Activated CD8-positive, alpha-beta memory T cell treated with anti-CD3 and anti-CD28 coated beads for 1 hour (primary cell): Measurements from ENCODE around the gene HTR7.
"Not testable (repeated sequence)": the region's sequence is repeated elsewhere in the genome, so short reads cannot be mapped to it uniquely, and the experiment has no call there.

ENCODE experiments used
- DNase-seq, 2 donors: peaks; one replicate each; pipeline ENCODE4 v3.0.0-alpha.2; 2020; ENCODE audit warnings: low read depth in 1 of 2; ENCODE audit errors: extremely low read depth in 1 of 2

HTR7 gene

DNA sequence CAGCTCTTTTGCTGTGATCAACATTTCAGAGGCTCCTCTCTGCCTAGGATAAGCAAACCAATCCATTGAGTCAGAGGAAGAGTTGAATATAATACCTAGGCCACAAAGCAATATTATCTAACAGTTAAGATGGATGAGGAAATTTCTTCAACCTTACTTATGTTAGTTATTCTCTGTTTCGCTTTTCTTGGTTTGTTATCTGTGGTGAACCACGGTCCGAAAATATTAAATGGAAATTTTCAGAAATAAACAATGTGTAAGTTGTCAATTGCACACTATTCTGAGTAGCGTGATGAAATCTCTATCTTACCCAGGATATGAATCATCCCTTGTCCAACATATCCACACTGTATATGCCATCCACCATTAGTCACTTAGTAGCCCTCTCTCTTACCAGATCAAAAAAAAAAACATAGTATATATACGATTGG, 1.5 kb upstream of the HTR7 start:
- no peak for DNase-seq

DNA sequence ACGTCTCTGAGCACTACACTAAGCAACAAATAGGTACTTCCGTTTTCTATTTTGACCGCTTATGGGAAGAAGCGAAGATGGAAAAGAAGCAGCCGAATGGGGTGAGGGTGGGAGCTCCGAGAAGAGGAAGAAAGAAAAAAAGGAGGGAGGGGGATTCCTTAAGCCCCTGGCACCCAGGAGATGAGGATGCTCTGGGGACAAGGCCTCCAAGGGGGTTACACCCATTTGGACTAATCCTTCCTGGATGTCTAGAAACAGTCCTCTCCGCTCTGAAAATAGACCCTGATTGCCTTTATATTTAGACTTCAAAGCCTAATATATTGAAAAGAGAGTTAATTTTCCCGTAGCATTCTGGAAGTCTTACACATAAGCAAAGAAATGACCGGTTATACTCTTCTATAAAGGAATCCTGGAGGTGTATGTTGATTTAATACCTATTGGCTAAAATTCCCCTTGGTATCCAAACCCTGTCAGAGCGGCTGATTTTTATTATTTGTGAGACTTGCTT, 676 bp upstream of the HTR7 start:
- no peak for DNase-seq

DNA sequence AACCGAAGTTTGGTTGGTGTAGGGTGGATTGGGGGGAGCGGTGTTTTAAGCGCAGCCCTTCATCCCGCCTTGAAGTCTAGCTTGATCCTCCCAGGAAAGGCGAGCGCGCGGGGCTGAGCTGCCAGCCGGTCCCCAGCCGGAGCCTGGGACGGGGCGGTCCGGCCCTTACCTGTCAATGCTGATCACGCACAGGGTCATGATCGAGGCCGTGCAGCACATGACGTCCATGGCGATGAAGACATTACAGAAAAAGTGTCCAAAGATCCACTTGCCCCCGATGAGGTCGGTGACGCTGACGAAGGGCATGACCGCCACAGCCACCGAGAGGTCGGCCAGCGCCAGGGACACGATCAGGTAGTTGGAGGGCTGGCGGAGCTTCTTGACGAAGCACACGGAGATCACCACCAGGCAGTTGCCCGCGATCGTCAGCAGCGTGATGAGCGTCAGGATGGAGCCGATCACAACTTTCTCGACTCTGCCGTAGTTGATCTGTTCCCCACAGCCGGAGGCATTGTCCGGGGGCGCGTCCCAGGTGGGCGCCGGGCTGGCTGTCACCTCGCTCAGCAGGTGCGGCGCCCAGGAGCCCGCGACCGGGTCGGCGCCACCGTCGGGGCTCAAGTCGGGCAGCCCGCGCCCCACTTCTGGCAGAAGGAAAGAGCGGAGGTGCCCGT, 740 bp downstream of the HTR7 start:
- DNase-seq, result no peak

DNA sequence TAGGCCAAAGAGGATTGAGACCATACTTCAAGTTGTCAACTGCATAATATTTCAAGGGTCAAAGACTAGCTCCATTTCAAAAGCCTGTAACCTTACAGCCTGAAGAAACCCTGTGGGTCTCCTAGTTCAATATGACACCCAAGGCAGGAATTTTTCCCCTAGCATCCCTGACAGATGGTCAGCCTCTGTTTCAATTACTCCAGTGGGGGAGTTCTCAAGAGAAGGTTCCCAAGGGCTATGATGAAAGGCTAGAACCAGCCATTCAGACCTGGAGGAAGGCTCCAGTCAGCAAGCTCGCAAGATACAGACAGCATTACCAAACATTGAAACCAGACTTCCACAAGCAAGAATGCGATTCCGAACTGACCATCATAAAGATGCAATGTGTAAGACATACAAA, 1.6 kb downstream of the HTR7 start:
- no peak for DNase-seq

DNA sequence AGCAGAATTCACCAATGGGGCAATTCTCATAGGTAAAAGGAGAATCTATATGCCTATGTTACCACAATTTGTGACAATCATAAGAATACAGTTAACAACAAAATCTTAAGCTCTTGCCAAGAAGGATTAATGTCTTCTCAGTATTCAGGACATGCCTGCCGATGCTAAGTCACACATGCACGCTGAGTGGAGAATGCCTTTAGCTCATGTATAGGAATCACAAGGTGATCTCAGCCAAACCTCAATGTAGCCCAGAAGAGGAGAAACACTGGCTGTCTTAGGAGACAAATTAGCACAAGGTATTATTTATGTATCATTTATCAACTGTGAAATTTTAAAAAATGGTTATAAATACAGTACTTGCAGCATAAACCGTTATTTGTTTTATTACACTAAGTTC, 2.7 kb downstream of the HTR7 start:
- no peak for DNase-seq

DNA sequence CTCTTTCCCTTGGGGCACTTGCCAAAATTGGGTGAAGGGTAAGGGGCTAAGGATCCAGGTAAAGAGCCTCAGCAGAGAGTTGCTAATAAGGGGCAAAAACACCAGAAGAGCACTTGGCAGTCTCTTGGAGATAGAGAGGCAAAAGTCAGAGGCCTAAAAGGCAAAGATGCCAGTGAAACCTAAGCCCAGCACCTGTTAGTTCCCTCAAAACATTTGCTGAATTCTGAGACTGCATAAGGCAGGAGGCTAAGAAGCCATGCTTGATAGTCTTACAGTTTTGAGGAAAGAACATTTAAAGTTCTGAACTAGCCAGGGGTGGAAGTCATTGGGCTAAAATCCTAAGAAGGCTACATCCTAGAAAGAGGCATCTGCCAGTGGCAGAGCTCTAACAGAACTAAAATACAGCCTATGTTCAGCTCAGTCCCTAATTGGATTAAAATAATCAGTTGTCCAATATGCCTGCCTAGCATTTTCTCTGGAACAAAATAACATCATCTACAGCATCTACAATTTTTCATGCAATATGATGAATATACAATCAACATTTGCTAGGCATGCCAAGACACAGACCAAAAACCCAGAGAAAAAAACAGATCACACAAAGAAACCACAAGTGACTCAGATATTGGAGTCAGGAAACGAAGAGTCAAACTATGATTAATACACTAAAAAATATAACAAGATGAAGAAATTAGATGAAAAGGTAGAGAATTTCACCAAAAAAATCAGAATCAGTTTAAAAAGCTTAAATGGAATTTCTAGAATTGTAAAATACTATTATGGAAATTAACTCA, 7.7 kb downstream of the HTR7 start:
- DNase-seq, result no peak

DNA sequence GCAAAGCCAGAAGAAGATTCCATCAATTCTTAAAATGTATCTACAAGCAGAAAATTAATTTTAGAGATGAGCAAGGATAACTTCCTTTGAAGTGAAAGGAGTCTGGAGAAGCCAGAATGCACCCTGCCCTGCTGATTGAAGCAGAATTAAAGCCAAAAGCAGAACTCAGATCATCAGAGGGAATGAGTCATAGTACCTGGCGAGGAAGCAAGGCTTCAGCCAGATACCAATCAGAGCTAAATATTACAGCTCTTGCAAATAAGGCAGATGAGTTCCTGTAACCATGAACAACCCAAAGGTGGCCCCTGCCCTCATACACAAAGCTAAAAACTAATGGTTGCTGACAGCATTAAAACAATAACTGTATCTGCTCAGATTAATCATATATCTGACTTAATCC, 10.4 kb downstream of the HTR7 start:
- DNase-seq, result no peak

DNA sequence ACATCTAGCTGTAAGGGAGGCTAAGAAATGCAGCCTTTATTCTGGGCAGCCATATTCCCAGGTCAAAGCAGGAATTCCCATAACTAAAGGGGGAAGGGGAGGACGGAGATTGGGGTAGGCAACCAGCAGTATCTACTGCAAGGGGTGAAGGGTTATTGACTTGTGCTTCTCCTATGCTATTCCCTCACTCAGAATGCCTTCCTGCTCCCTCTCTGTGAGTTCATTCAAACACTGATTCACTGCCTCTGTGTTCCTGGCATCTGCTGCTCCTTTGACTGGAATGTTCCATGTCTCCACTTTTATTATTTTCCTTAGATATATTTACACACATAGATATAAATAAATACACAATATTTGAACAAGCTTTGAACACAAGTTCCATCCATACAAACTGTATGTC, 11.1 kb downstream of the HTR7 start:
- DNase-seq, result no peak

DNA sequence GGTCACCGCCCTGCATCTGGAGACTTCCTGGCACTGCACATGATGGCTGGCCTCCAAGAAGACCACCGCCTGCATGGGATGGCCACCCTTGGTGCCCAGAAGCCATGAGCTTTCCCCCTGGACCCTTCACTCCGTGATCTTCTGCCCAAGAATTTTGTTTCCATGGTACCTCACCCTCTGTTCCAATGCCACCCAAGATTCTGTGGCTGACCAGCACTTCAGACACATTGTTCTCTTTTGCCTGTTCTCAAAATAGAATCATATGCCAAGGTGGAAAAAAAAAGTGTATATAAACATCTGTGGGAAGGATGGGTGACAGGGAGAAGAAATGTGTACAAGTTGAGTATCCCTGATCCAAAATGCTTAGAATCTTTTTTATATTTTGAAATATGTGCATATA, 12.1 kb downstream of the HTR7 start:
- DNase-seq, result no peak

DNA sequence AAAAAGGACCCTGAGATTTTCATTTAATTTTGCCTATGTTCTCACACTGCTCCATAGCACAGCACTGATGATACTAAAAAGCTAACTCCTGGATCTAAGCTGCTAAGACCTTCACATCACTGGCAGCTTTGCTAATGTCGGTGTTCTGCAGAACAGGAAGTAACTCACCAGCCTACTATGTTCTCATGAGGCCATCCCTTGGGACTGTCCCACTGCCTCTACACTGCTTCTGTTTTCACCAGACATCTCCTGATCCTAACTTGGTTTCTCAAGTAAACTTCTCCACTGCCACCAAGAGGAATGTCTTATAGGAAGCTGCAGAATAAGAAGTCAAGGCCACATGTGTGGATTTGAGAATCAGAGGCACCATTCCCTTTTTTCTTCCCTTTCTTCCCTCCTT, 15.1 kb downstream of the HTR7 start:
- no peak for DNase-seq

DNA sequence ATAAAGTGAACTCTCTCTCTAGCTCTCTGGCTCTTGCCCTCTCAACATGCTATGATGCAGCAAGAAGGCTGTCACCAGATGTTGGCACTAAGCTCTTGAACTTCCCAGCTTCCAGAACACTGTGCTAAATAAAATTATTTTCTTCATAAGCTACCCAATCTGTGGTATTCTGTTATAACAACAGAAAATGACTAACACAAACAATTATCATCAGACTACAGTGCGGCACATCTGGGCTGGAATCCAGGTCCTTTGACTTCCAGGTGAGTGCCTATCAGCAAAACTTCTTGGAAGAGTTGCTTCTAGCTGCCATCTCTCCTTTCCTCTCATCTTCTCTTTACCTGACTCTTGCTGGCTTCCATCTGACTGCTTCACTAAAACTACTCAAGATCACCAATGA, 20.4 kb downstream of the HTR7 start:
- no peak for DNase-seq

DNA sequence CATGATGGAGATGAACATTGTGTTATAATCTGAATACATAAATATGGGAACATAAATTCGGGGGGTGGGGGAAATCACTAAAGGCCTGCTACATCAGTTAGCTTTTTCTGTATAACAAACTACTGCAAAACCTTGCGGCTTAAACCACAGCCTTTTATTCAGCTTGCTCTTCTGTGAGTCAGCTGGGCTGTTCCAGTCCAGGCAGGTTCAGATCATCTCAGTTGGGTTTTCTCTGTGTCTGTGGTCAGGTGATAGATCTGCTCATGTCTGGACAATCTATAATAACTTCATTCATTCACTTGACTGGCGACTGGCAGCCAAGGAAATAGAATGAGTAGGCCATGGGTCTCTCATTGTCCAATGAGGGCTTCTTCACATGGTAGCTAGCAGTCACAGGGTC, 23.5 kb downstream of the HTR7 start:
- DNase-seq, result no peak

DNA sequence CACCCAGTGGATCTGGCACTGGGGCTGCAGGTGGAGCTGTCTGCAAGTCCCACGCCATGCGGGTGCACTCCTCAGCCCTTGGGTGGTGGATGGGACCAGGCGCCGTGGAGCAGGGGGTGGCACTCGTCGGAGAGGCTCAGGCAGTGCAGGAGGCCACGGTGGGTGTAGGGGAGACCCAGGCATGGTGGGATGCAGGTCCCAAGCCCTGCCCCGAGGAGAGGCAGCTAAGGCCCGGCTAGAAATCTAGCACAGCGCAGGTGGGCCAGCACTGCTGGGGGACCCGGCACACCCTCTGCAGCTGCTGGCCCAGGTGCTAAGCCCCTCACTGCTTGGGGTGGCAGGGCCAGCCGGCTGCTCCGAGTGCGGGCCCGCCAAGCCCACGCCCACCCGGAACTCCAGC, 25.7 kb downstream of the HTR7 start:
- no peak for DNase-seq

DNA sequence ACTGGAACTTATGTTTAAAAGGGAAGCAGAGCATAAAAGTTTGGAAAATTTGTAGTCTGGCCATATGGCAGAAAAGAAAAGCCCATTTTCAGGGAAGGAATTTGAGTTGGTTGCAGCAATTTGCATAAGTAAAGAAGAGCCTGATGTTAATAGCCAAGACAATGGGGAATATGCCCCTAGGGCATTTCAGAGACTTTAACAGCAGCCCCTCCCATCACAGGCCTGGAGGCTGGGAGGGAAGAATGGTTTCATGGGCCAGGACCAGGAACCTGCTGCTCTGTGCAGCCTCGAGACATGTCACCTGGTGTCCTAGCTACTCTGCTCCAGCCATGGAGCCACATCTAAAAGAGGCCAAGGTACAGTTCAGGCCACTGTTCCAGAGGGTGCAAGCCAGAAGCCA, 35.3 kb downstream of the HTR7 start:
- DNase-seq, result no peak

DNA sequence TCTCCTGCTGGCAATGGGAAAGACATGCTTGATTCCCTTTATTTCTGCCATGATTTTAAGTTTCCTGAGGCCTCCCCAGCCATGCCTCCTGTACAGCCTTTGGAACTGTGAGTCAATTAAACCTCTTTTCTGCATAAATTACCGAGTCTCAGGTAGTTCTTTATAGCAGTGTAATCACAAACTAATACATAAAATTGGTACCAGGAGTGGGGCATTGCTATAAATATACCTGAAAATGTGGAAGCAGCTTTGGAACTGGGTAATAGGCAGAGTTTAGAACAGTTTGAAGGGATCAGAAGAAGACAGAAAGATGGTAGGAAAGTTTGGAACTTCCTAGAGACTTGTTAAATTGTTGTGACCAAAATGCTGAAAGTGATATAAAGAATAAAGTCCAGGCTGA, 36.0 kb downstream of the HTR7 start:
- DNase-seq, result not testable (repeated sequence)

DNA sequence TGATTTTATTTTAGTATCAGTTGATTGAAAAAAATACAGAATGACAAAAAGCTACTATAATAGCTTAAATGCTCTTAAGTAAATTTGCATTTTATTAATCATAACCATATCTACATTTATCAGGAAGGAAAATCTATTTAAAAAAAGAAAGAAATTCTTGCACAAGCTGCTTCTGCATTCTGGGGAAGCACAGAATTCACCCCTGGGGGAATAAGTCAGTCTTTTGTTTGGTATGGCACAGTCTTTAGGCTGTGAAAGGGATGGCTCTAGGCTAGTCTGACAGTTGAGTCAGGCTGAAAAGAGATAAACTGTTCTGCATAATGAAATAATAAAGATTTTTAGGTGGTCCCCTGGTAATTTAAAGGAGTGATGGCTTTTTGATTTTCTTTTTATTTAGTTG, 37.9 kb downstream of the HTR7 start:
- no peak for DNase-seq

DNA sequence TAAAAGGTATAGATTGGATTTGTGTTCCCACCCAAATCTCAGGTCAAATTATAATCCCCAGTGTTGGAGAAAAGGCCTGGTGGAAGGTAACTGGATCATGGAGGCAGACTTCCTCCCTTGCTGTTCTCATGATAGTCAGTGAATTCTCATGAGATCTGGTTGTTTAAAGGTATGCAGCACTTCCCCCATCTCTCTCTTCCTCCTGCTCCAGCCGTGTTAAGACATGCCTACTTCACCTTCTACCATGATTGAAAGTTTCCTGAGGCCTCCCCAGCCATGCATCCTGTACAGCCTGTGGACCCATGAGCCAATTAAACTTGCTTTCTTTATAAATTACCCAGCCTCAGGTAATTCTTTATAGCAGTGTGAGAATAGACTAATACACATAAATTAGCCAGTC, 39.1 kb downstream of the HTR7 start:
- DNase-seq, result no peak

DNA sequence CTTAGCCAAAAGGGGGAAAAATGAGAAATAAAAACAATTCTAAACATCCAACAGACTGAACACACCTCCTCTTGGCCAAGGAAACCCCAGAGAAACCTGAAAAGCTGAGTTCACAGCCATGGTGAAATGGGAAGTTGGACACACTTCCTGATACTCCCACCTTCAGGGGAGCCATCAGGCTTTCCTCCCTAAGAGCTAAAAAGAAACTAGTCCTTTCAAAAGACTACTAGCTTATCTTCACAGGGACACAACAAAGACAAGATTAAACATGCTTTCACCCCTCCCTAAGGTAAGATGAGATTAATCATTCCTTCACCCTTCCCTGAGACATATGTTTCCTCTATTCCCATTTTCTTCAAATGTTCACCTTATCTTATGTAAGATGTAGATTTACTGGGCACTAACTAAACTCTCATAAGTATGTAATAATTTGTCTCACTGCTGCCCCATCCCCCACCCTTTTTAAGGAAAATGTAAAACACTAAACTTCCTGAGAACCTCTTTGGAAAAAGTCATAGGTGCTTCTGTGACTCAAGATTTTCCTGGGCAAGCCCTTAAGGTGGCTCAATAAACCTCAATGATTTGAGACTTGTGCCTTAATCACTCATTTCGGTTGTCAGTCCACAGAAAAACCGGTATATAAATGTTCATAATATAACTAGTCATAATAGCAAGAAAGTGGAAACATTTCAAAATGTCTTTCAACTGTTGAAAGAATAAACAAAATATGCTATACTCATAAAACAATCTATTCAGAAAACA, 40.5 kb downstream of the HTR7 start:
- no peak for DNase-seq

DNA sequence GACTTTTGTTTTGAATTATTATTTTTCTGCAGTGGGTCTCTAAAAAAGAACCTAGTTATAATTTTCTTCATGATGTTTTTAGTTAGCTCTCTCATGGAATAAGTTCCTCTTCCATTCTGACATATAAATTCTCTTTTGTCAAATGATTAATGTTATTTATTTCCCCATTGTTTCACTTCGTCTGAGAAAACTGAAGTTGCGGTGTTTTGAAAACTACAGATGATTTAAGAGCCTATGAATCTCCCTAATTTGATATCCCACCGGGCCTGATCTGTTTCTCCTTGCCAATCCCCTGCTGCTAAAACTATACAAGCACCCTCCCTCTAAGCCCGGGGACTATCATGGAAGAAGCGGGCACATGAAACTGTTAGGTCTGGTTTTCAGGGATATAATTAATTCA, 41.4 kb downstream of the HTR7 start:
- no peak for DNase-seq

DNA sequence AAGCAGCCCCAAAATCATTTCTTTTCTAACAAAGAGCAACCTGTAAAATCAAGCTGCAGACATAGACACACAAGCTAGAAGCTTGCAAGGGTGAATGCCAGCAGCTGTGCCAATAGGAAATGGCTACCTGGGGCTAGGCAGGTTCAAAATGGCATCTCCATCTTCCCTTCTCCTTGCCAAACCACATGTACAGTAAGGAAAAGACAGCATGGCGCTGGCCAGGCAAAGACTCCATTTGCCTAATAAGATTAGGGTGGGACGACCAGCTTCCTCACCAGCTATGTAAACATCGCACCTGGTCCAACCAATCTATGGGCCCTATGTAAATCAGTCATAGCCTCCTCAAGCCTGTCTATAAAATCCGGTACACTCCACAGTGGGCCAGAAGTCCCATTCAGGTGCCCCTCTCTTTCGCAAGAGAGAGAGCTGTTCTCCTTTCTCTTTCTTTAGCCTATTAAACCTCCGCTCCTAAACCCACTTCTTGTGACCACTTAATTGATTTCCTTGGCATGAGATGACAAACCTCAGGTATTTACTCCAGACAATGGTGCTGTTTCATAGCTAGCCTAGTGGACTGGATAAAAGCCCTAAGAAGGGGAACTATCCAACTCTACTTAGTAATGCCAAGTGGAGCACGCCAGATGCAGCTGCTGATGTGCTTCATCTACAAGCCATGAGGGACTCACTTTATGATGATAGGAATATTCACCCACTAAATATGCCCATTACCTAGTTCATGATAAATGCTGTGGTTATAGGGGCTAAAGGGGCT, 44.1 kb downstream of the HTR7 start:
- DNase-seq, result no peak

DNA sequence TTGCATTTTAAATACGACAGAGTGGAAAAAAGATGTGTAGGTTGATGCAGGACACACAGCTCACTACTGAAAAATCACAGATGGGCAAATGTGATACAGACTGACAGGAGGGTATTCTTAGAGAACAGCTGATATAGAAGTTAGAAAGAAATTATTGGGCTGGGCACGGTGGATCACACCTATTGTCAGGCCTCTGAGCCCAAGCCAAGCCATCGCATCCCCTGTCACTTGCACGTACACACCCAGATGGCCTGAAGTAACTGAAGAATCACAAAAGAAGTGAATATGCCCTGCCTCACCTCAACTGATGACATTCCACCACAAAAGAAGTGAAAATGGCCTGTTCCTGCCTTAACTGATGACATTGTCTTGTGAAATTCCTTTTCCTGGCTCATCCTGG, 50.7 kb downstream of the HTR7 start:
- not testable (repeated sequence) for DNase-seq
